Measurements from ENCODE around the gene KRTAP4-11.

DNA sequence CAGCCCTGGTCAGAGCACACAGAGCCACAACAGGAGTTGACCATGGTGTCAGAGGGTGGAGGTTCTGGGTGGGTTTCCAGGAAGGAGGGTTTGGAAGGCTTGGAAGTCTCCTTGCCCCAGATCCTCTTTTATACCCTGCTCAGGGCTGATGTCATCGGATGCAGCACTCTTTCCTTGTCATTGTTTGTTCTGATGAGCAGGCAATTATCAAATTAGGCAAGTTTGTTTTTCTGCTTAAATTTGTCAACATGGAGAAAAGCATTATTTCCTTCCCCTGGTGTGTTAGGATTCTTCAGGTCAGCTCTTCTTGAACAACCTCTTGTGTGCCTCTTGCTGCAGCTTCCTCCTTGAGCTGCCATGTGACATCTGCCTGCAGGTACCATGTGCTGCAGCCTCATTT lies 42.5 kb upstream of the KRTAP4-11 start, which contains the start of gene KRTAP4-4:
- TF ChIP-seq, protein P1, sequence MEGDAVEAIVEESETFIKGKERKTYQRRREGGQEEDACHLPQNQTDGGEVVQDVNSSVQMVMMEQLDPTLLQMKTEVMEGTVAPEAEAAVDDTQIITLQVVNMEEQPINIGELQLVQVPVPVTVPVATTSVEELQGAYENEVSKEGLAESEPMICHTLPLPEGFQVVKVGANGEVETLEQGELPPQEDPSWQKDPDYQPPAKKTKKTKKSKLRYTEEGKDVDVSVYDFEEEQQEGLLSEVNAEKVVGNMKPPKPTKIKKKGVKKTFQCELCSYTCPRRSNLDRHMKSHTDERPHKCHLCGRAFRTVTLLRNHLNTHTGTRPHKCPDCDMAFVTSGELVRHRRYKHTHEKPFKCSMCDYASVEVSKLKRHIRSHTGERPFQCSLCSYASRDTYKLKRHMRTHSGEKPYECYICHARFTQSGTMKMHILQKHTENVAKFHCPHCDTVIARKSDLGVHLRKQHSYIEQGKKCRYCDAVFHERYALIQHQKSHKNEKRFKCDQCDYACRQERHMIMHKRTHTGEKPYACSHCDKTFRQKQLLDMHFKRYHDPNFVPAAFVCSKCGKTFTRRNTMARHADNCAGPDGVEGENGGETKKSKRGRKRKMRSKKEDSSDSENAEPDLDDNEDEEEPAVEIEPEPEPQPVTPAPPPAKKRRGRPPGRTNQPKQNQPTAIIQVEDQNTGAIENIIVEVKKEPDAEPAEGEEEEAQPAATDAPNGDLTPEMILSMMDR (IDR thresholded peaks at IDR 0.05; ENCODE audit: insufficient read depth, low read length, poor library complexity, severe bottlenecking): no peak
- TF ChIP-seq EZH2phosphoT487 (conservative IDR thresholded peaks at IDR 0.05; ENCODE audit: low read length): no peak

All from SU-DHL-6 (cell line).